Measurements from ENCODE around the gene ENOX1.

The ENOX1 gene

DNA sequence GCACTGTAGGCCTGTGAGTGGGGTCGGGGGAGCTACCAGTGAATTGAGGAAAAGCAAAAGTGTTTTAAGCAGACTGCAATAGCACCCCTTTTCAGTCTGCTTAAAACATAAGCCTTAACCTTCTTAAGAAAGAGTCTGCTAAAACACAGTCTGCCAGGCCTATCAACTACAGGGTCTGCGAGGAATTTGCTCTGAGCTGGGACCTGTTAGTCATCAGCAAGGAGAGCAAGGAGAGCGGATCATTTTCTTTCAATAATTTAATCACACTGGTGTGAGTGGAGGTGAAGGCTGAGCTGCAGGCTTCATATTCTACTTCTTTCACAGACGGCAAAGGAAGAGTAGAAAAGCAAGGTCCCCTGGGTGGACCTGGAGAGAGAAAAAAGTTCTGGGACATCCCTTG lies 342.7 kb downstream of the ENOX1 start:
- H3K4me3 ChIP-seq (ENCODE audit: low read depth, low read length), result no peak overlapping the region
- in situ Hi-C loops (cut with HindIII; ENCODE audit: low sequenced_read_pairs), result no loop called here
- TF ChIP-seq, protein P1, sequence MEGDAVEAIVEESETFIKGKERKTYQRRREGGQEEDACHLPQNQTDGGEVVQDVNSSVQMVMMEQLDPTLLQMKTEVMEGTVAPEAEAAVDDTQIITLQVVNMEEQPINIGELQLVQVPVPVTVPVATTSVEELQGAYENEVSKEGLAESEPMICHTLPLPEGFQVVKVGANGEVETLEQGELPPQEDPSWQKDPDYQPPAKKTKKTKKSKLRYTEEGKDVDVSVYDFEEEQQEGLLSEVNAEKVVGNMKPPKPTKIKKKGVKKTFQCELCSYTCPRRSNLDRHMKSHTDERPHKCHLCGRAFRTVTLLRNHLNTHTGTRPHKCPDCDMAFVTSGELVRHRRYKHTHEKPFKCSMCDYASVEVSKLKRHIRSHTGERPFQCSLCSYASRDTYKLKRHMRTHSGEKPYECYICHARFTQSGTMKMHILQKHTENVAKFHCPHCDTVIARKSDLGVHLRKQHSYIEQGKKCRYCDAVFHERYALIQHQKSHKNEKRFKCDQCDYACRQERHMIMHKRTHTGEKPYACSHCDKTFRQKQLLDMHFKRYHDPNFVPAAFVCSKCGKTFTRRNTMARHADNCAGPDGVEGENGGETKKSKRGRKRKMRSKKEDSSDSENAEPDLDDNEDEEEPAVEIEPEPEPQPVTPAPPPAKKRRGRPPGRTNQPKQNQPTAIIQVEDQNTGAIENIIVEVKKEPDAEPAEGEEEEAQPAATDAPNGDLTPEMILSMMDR (IDR thresholded peaks at IDR 0.05; ENCODE audit: low read depth, low read length), result no peak
- no peak for DNase-seq (ENCODE audit: low read depth, low spot score)

DNA sequence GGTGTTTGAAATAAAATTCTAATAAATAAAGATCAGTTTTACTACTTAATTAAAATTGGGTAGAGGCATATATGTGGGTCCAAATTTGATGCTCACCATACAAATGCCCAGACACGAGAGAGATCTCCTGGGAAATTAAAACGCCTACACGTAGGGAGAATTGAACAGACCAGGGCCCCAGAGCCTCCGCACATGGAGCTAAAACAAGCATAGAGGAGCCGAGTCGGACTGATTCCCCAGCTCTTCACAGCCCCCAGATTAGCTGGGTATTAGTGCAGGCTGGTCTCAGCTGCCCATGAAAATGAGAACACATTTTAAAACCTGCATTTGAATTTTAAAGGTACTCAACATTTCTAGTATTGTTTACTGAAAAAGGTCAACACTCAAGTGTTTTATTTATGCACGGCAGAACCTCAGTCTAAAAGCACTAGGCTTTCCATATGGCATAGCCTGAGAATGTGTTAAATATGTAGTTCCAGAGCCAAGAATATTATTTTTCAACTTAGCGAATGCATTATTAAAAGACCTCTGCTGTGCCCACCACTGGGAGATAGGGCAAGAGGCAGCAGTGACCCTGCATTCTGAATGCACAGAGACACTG lies 344.8 kb downstream of the ENOX1 start:
- TF ChIP-seq, protein P1 (IDR thresholded peaks at IDR 0.05; ENCODE audit: low read depth, low read length), result no peak
- no peak for DNase-seq (ENCODE audit: low read depth, low spot score)
- H3K4me3 ChIP-seq (ENCODE audit: low read depth, low read length), result no peak overlapping the region
- in situ Hi-C loops (cut with HindIII; ENCODE audit: low sequenced_read_pairs), result no loop called here

DNA sequence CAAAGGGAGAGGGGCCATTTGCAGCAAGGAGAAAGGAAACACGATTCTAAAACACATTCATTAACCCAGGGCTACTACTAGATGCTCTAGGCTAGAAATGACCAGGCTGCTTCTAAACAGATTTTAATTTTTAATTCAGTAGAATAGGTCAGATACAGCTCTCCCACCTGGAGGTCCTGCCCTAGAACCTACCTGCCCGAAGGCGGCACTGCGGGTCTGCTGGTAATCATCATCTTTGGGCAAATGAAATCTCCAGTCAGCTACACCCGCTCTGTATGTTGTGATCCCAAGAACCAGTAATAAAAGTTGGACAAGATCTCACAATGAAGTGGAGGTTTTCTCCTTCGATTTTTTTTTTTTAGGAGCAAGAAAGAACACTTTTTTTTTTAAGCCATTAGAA lies 345.3 kb downstream of the ENOX1 start:
- H3K4me3 ChIP-seq (ENCODE audit: low read depth, low read length), result no peak overlapping the region
- TF ChIP-seq, protein P1 (IDR thresholded peaks at IDR 0.05; ENCODE audit: low read depth, low read length), result no peak
- DNase-seq (ENCODE audit: low read depth, low spot score), result no peak
- in situ Hi-C loops (cut with HindIII; ENCODE audit: low sequenced_read_pairs), result no loop called here

DNA sequence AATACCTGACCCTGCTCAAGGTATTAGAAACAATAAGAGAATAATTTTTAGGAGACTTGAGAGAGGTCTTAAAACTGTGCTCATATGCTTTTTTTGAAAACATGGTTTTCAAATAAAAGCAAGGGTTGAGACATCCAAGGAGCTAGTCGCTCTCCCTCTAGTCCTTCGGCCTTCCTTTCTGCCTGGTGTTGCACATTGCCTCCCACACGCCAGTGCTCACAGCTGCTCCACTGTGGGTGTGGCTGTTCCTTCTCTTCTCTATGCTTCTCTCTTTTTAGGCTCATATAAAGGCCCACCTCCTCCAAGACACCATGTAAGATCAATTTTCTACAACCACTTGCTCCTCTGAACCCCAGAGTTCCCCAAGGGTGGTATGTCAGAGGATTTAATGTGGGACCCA lies 352.6 kb downstream of the ENOX1 start:
- in situ Hi-C loops (cut with HindIII; ENCODE audit: low sequenced_read_pairs), result no loop called here
- H3K4me3 ChIP-seq (ENCODE audit: low read depth, low read length), result no peak overlapping the region
- TF ChIP-seq, protein P1 (IDR thresholded peaks at IDR 0.05; ENCODE audit: low read depth, low read length), result no peak
- no peak for DNase-seq (ENCODE audit: low read depth, low spot score)

DNA sequence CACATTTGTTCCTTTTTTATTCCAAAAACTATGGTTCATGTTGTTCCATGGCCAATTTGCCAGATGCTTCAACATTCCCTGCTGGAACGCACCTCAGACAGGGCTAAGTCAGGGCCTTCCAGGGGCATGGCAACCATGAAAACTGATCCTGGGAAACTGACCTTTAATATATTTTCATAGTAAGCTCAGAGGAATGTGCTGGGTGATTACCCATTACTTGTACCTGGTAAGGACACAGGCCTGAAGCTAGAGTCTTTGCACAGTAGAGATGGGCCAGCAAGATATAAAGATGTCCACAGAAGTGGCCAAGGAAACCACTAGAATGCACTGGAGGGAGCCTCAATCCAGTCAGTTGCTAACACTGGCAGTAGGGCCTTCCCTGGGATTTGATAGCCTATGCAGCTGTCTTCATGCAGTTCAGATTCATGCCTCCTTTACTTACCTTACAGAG lies 353.1 kb downstream of the ENOX1 start:
- in situ Hi-C loops (cut with HindIII; ENCODE audit: low sequenced_read_pairs), result no loop called here
- TF ChIP-seq, protein P1 (IDR thresholded peaks at IDR 0.05; ENCODE audit: low read depth, low read length), result no peak
- no peak for DNase-seq (ENCODE audit: low read depth, low spot score)
- H3K4me3 ChIP-seq (ENCODE audit: low read depth, low read length), result no peak overlapping the region

DNA sequence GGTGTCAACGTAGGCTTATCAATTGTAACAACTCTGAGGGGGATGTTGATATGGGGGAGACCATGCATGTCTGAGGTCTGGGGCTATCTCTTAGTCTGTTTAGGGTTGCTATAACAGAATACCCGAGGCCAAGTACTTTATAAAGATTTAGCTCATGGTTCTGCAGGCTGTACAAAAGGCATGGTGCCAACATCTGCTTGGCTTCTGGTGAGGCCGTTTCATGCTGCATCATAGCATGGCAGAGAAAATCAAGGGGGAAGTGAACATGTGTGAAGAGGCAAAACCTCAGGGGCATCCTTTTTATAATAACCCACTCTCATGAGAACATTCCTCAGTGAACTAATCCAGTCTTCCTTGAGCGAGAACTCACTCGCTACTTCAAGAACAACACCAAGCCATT lies 353.8 kb downstream of the ENOX1 start:
- no peak overlapping the region for H3K4me3 ChIP-seq (ENCODE audit: low read depth, low read length)
- in situ Hi-C loops (cut with HindIII; ENCODE audit: low sequenced_read_pairs), result no loop called here
- TF ChIP-seq, protein P1 (IDR thresholded peaks at IDR 0.05; ENCODE audit: low read depth, low read length), result no peak
- no peak for DNase-seq (ENCODE audit: low read depth, low spot score)
